Endothelial cell of umbilical vein (primary cell): ENCODE data around the gene PLXNB3. TPM values are rescaled to one million over a fixed set of nuclear protein-coding genes. Genes with fewer than 3 reads are reported as not detected.

Experiments
- BruUV-seq: library from RNA; stranded (reverse); fragments of 400-500 nt; replicated peaks from 2 replicates; lab custom pipeline; 2021; lab: Mats Ljungman, UMichigan
- CTCF ChIA-PET: fragments of 300-600, 350-600 bp; sonication (Branson Sonifier 250); formaldehyde crosslinking; loops from one replicate; lab custom pipeline; 2021; ENCODE audit warnings: antibody characterized with exemption, inconsistent platforms; lab: Charles Lee
- POLR2A ChIA-PET: fragments of 300-600, 350-600 bp; sonication (Branson Sonifier 250); formaldehyde crosslinking; loops from one replicate; lab custom pipeline; 2021; ENCODE audit warnings: antibody characterized with exemption, inconsistent platforms; lab: Charles Lee
- DNase-seq: peaks from one replicate; pipeline ENCODE4 v3.0.0-alpha.2; 2011; ENCODE audit warnings: low read depth, low spot score
- FAIRE-seq: peaks from 2 replicates; lab custom pipeline; 2011; peaks lifted over from hg19 to GRCh38; lab: Jason Lieb, UNC
- H2AFZ ChIP-seq: 2 replicates; pipeline ENCODE4 v1.6.0; 2012; ENCODE audit warnings: low read depth, low read length, control low read depth, inconsistent platforms
- H3K27ac ChIP-seq: 2 replicates; pipeline ENCODE4 v1.5.1; 2011; ENCODE audit warnings: low read depth, mild to moderate bottlenecking, control low read depth, low read length, moderate library complexity; ENCODE audit not compliant: insufficient read depth
- H3K27me3 ChIP-seq, 2 experiments: 2 replicates each; pipeline versions ENCODE4 v1.6.0 to v1.6.1; 2011; ENCODE audit warnings: low read length in 2 of 2, mixed read lengths in 1 of 2; ENCODE audit not compliant: control insufficient read depth in 2 of 2, insufficient read depth in 2 of 2
- H3K36me3 ChIP-seq, 2 experiments: 2 replicates in 1 of 2; 3 replicates in 1 of 2; pipeline ENCODE4 v1.5.1; 2011; ENCODE audit warnings: low read length in 2 of 2, mild to moderate bottlenecking in 1 of 2, moderate library complexity in 1 of 2; ENCODE audit not compliant: control insufficient read depth in 2 of 2, insufficient read depth in 2 of 2; ENCODE audit errors: extremely low read depth in 1 of 2
- H3K4me1 ChIP-seq: 3 replicates; pipeline ENCODE4 v1.5.1; 2011; ENCODE audit warnings: mild to moderate bottlenecking, low read length; ENCODE audit not compliant: control insufficient read depth, insufficient read depth; ENCODE audit errors: extremely low read depth
- H3K4me2 ChIP-seq: 2 replicates; pipeline ENCODE4 v1.6.1; 2011; ENCODE audit warnings: low read length, control low read depth, mixed read lengths; ENCODE audit not compliant: insufficient read depth
- H3K4me3 ChIP-seq, 3 experiments: fragments of 200-600 bp in 1 of 3; sonication (generic), shearing (Covaris generic) in 1 of 3; replicated peaks in 1 of 3; 2 replicates each; pipeline ENCODE4 v1.5.1; 2011 to 2016; ENCODE audit warnings: control low read depth in 3 of 3, low read length in 3 of 3, mild to moderate bottlenecking in 2 of 3, inconsistent platforms in 1 of 3, low read depth in 1 of 3, moderate library complexity in 1 of 3; ENCODE audit not compliant: insufficient read depth in 1 of 3
- H3K79me2 ChIP-seq: 2 replicates; pipeline ENCODE4 v1.6.0; 2012; ENCODE audit warnings: low read length, inconsistent platforms; ENCODE audit not compliant: control insufficient read depth, insufficient read depth
- H3K9ac ChIP-seq: replicated peaks from 2 replicates; pipeline ENCODE3; 2011; ENCODE audit warnings: low read length, control low read depth; ENCODE audit not compliant: insufficient read depth; ENCODE audit errors: extremely low read depth
- H3K9me1 ChIP-seq: replicated peaks from 3 replicates; pipeline ENCODE4 v1.6.0; 2011; ENCODE audit warnings: mild to moderate bottlenecking, low read length; ENCODE audit not compliant: control insufficient read depth, insufficient read depth; ENCODE audit errors: extremely low read depth
- H3K9me3 ChIP-seq: replicated peaks from 2 replicates; pipeline ENCODE4 v1.5.1; 2012; ENCODE audit warnings: low read length, inconsistent platforms; ENCODE audit not compliant: control insufficient read depth, insufficient read depth
- H4K20me1 ChIP-seq: replicated peaks from 2 replicates; pipeline ENCODE3; 2011; ENCODE audit warnings: mild to moderate bottlenecking, low read length; ENCODE audit not compliant: control insufficient read depth, insufficient read depth; ENCODE audit errors: extremely low read depth
- EZH2 ChIP-seq: IDR thresholded peaks from 2 replicates; pipeline ENCODE4 v1.6.1; 2012; ENCODE audit warnings: borderline replicate concordance, low read depth, mild to moderate bottlenecking, moderate library complexity, low read length, inconsistent platforms; ENCODE audit not compliant: severe bottlenecking
- FOS ChIP-seq: IDR thresholded peaks from 2 replicates; pipeline ENCODE4 v1.6.1; 2011; ENCODE audit warnings: mild to moderate bottlenecking, low read length, moderate library complexity, borderline replicate concordance; ENCODE audit not compliant: insufficient read depth
- GATA2 ChIP-seq: IDR thresholded peaks from 2 replicates; pipeline ENCODE4 v1.7.0; 2011; ENCODE audit warnings: low read depth, mild to moderate bottlenecking, moderate library complexity, mixed read lengths, low read length; ENCODE audit not compliant: insufficient read length, insufficient read depth
- JUN ChIP-seq: IDR thresholded peaks from 2 replicates; pipeline ENCODE4 v1.6.1; 2011; ENCODE audit warnings: borderline replicate concordance, low read depth; ENCODE audit not compliant: insufficient read length, insufficient read depth
- MYC ChIP-seq: IDR thresholded peaks from one replicate; pipeline ENCODE4 v1.6.1; 2011; ENCODE audit warnings: mild to moderate bottlenecking, low read depth, low read length
- POLR2A ChIP-seq: IDR thresholded peaks from 2 replicates; pipeline ENCODE4 v1.6.1; 2012; ENCODE audit warnings: low read depth, mild to moderate bottlenecking, control low read depth, low read length
- POLR2AphosphoS5 ChIP-seq: IDR thresholded peaks from 2 replicates; pipeline ENCODE4 v1.6.1; 2012; ENCODE audit warnings: low read depth, mild to moderate bottlenecking, control low read depth, low read length, moderate library complexity; ENCODE audit not compliant: insufficient read depth
- dilution Hi-C: fragments of 300-500 bp; cut with MboI; formaldehyde crosslinking; loops from one replicate; pipeline ENCODE4 v1.15.0; 2019; ENCODE audit warnings: low sequenced_read_pairs; ENCODE audit not compliant: extremely low pct_ligation_motif_present
- intact Hi-C: fragments of 100-400 bp; cut with micrococcal nuclease; formaldehyde crosslinking; loops from one replicate; pipeline ENCODE4 v1.10.0; 2022
- polyA plus RNA-seq, 4 experiments: library from polyadenylated mRNA; depleted of rRNA in 3 of 4; stranded (reverse) in 3 of 4; unstranded in 1 of 4; fragments of >200 nt; gene quantifications; 2 replicates each; pipeline versions ENCODE4 v1.2.1 to v1.2.3, GENCODE V29; 2011 to 2012; ENCODE audit warnings: missing spikeins in 1 of 4
- total RNA-seq: library from RNA; stranded (reverse); gene quantifications from 2 replicates; pipeline ENCODE4 v1.2.3, GENCODE V29; 2021
- TF ChIP-seq, protein P1 (sequence below), 2 donors: IDR thresholded peaks; 1 replicate in 1 of 2; 2 replicates in 1 of 2; pipeline ENCODE4 v1.5.1; 2011; ENCODE audit warnings: low read length in 2 of 2, mild to moderate bottlenecking in 2 of 2, moderate library complexity in 2 of 2, control low read depth in 1 of 2, inconsistent platforms in 1 of 2, low read depth in 1 of 2; ENCODE audit not compliant: insufficient read depth in 1 of 2; ENCODE audit errors: extremely low read depth in 1 of 2
- TF ChIP-seq, protein P2 (sequence below): IDR thresholded peaks from 2 replicates; pipeline ENCODE4 v1.6.1; 2011; ENCODE audit not compliant: insufficient read depth, insufficient read length

PLXNB3 gene
- total and polyA plus RNA-seq, 2 donors (not counting 3 experiments of a cell fraction or from before 2014, with no cell fraction given): 19.0 to 31.4 TPM

DNA sequence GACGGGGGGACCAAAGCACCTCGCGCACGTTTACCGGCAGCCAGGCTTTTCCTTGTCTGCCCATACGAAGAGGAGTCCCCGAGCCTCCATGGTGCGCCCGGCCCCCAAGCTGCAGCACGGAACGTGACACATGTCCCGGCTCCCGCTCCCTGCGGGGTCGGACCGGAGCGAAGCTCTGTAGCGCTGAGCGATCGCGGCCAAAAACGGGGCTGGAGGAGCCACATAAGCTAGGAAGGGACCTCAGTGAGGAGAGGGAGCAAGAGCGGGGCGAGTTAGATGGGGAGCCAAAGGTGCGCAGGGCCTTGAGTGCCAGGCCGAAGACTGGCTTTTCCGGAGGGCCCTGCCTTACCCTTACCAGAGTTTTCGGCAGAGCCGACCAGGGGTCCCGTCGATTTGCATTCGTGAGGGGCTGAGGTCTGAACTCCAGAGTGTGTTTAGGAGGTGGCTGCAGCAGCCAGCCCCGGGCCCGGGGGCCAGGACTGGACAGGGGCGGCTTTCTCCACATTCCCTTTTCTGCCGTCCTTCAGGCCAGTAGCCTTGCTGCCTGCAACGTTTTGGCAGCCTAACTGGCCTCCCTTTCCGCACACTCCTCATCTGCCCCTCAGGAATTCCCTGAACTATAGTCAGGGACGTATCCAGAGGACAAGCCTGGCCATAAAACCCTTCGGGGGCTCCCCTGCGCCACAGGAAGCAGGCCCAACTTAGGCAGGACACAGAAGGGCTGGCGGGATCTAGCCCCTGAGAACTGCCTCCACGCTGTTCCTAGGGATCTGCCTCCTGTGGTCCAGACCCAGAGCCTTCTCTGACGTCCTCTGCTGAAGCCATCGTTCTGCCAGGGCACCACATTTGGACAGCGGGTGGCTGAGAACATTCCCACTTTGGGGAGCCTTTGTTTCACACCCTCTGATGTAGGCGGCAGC is 31.1 kb downstream of the PLXNB3 start:
- H3K27ac ChIP-seq: peak overlapping the region; percentile 50
- H3K9ac ChIP-seq: peak overlapping the region; percentile 75
- dilution Hi-C loops (no loop called here), intact Hi-C loops (loop anchor here (2.0 to 10.0 kb wide), 3 partner anchors 30 to 80 kb away; partner anchors contain the start of gene PLXNB3)
- TF ChIP-seq JUN (no peak), MYC (no peak), GATA2 (no peak), POLR2A (no peak), POLR2AphosphoS5 (no peak), EZH2 (no peak), FOS (no peak)
- TF ChIP-seq, protein P1, sequence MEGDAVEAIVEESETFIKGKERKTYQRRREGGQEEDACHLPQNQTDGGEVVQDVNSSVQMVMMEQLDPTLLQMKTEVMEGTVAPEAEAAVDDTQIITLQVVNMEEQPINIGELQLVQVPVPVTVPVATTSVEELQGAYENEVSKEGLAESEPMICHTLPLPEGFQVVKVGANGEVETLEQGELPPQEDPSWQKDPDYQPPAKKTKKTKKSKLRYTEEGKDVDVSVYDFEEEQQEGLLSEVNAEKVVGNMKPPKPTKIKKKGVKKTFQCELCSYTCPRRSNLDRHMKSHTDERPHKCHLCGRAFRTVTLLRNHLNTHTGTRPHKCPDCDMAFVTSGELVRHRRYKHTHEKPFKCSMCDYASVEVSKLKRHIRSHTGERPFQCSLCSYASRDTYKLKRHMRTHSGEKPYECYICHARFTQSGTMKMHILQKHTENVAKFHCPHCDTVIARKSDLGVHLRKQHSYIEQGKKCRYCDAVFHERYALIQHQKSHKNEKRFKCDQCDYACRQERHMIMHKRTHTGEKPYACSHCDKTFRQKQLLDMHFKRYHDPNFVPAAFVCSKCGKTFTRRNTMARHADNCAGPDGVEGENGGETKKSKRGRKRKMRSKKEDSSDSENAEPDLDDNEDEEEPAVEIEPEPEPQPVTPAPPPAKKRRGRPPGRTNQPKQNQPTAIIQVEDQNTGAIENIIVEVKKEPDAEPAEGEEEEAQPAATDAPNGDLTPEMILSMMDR (IDR thresholded peaks at IDR 0.05; ENCODE audit: extremely low read depth in 1 of 2, insufficient read depth in 1 of 2, low read depth in 1 of 2, low read length in 2 of 2): no peak
- TF ChIP-seq, protein P2, sequence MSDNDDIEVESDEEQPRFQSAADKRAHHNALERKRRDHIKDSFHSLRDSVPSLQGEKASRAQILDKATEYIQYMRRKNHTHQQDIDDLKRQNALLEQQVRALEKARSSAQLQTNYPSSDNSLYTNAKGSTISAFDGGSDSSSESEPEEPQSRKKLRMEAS: no peak
- FAIRE-seq (peak; percentile 38), DNase-seq (peak; percentile 5)
- BruUV-seq: TSS peak; percentile 68
- H3K9me1 ChIP-seq: no peaks in the 10 kb centered on the region
- no peak overlapping the region for H2AFZ ChIP-seq
- peaks cover 0 to 18% of the 10 kb centered on the region in 2 experiments for H3K36me3 ChIP-seq
- H3K4me2 ChIP-seq: peak overlapping the region; percentile 50
- no peaks in the 10 kb centered on the region for H3K9me3 ChIP-seq
- peak overlapping the region; percentile 39 to 75 (median 63) for H3K4me3 ChIP-seq
- no peaks in the 10 kb centered on the region for H3K27me3 ChIP-seq
- H4K20me1 ChIP-seq: no peaks in the 10 kb centered on the region
- peaks cover 15% of the 10 kb centered on the region for H3K4me1 ChIP-seq
- peaks cover 58% of the 10 kb centered on the region for H3K79me2 ChIP-seq
- CTCF ChIA-PET: interaction anchor here (1.0 to 1.9 kb wide), 2 partner anchors 128 to 152 kb away, joined by 6 to 13 read pairs; no protein-coding TSS in a partner anchor
- POLR2A ChIA-PET: no interaction called here
